ENCODE results near the gene NAV1.

- TF ChIP-seq POLR2AphosphoS5 (IDR thresholded peaks at IDR 0.05; ENCODE audit: low read depth, low read length) (no peak), POLR2A (IDR thresholded peaks at IDR 0.05; ENCODE audit: low read depth, low read length) (no peak), TAF1 (IDR thresholded peaks at IDR 0.05; ENCODE audit: low read depth, low read length) (no peak), SPI1 (IDR thresholded peaks at IDR 0.05; ENCODE audit: low read depth, low read length) (no peak)
Measured at GRCh38 chr1:201566933-201567801, 28.2 kb downstream of the NAV1 start.

Data from GM12891 (cell line).